Activated naive CD8-positive, alpha-beta T cell treated with anti-CD3 and anti-CD28 coated beads, Interleukin-2, amount 10 ng/mL, durations not matched to agents 7 days and 5 days (primary cell): ENCODE data around the gene FSIP1. TPM values are rescaled to one million over a fixed set of nuclear protein-coding genes. Genes with fewer than 3 reads are reported as not detected.

Experiments
- ATAC-seq: fragments of 150-1000 bp; cut with Tn5 transposase; one replicate; pipeline ENCODE4 v1.10.0; 2021; ENCODE audit warnings: low read depth, moderate library complexity
- POLR2A ChIA-PET: fragments of 350-600 bp; sonication (Branson Sonifier 250); formaldehyde crosslinking; loops from one replicate; lab custom pipeline; 2021; ENCODE audit warnings: antibody characterized with exemption; lab: Charles Lee
- DNase-seq: peaks from one replicate; pipeline ENCODE4 v3.0.0; 2021
- H3K27ac Mint-ChIP-seq: one replicate; pipeline ENCODE4 v1.8.0; 2022; ENCODE audit warnings: mild to moderate bottlenecking, mixed read lengths
- H3K27me3 Mint-ChIP-seq: one replicate; pipeline ENCODE4 v1.8.0; 2022; ENCODE audit warnings: mild to moderate bottlenecking, moderate library complexity, mixed read lengths
- H3K36me3 Mint-ChIP-seq: one replicate; pipeline ENCODE4 v1.8.0; 2021; ENCODE audit warnings: mild to moderate bottlenecking, mixed read lengths
- H3K4me1 Mint-ChIP-seq: one replicate; pipeline ENCODE4 v1.8.0; 2021; ENCODE audit warnings: mixed read lengths
- H3K4me3 Mint-ChIP-seq: one replicate; pipeline ENCODE4 v1.8.0; 2022; ENCODE audit warnings: mild to moderate bottlenecking, moderate library complexity, mixed read lengths
- H3K9me3 Mint-ChIP-seq: one replicate; pipeline ENCODE4 v1.8.0; 2021; ENCODE audit warnings: mixed read lengths
- total RNA-seq, 2 experiments: library from RNA; stranded (reverse); gene quantifications; one replicate each; pipeline ENCODE4 v1.2.3, GENCODE V29; 2021

Gene FSIP1
- total RNA-seq, 2 experiments from 2014 or later = 0.68 to 0.75 TPM

- Mint-ChIP-seq H3K4me3 (no peak overlapping the region), H3K27ac (peak overlapping the region; percentile 99)
- POLR2A ChIA-PET = no interaction called here
Measured at GRCh38 chr15:39628144-39628508, 154.5 kb downstream of the FSIP1 start.

DNA sequence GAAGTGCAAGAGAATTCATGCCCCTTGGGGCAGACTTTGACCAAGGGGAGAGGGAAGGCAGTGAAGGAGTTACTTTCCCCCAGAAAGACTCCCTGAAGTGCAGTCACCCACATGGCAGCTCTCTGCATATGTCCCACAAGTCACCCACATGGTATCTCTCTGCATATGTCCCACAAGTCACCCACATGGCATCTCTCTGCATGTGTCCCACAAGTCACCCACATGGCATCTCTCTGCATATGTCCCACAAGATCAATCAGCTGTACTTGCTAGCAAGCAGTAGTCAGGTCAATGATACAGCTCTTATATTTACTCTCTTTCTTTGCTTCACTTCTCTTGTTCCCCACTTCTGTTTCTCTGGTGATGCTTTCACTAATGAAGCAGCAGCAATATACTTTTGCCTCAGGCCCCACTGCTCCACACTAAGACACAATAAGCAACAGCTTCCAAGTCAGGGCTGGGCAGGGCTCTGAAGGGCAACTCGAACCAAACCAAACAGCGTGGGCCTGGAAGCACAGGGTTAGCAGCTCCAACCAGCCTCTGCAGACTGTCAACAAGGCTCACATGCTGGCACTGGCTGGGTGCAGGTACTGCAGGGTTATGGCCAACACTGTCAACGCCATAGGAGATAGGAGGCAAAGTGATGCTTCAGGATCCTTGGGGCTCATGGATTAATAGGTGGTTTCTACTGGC is 155.0 kb downstream of the FSIP1 start:
- H3K4me3 Mint-ChIP-seq = no peak overlapping the region
- peaks cover 6% of the 10 kb centered on the region for H3K9me3 Mint-ChIP-seq
- H3K4me1 Mint-ChIP-seq = peaks cover 67% of the 10 kb centered on the region
- POLR2A ChIA-PET = no interaction called here
- DNase-seq = no peak
- no peaks in the 10 kb centered on the region for H3K27me3 Mint-ChIP-seq
- peaks cover 29% of the 10 kb centered on the region for H3K36me3 Mint-ChIP-seq
- no peak for ATAC-seq
- H3K27ac Mint-ChIP-seq = peak overlapping the region; percentile 99

More at GRCh38 chr15:39628144-39628508, 154.5 kb downstream of the FSIP1 start:
- Mint-ChIP-seq H3K27me3 (no peaks in the 10 kb centered on the region), H3K4me1 (peaks cover 62% of the 10 kb centered on the region), H3K36me3 (peaks cover 26% of the 10 kb centered on the region), H3K9me3 (peaks cover 6% of the 10 kb centered on the region)
- no peak for DNase-seq
- ATAC-seq = no peak

GRCh38 chr15:39625856-39626255 is 156.8 kb downstream of the FSIP1 start:
- Mint-ChIP-seq H3K36me3 (peaks cover 30% of the 10 kb centered on the region), H3K4me3 (peak overlapping the region; percentile 5), H3K9me3 (peaks cover 6% of the 10 kb centered on the region), H3K27ac (peak overlapping the region; percentile 99), H3K4me1 (peaks cover 71% of the 10 kb centered on the region), H3K27me3 (no peaks in the 10 kb centered on the region)
- POLR2A ChIA-PET = interaction anchor here (1.3 to 3.2 kb wide), 3 partner anchors 10 to 157 kb away, joined by 6 to 12 read pairs (median 6); partner anchors contain the start of gene FSIP1
- DNase-seq (no peak), ATAC-seq (no peak)

- peaks cover 30% of the 10 kb centered on the region for H3K36me3 Mint-ChIP-seq
- DNase-seq (no peak), ATAC-seq (no peak)
- H3K27me3 Mint-ChIP-seq = no peaks in the 10 kb centered on the region
- peaks cover 6% of the 10 kb centered on the region for H3K9me3 Mint-ChIP-seq
- H3K4me3 Mint-ChIP-seq = peak overlapping the region; percentile 71
- peak overlapping the region; percentile 99 for H3K27ac Mint-ChIP-seq
- POLR2A ChIA-PET = interaction anchor here (1.1 to 3.2 kb wide), 4 partner anchors 10 to 937 kb away, joined by 5 to 12 read pairs (median 6); partner anchors contain the start of gene FSIP1
- H3K4me1 Mint-ChIP-seq = peaks cover 71% of the 10 kb centered on the region
Measured at GRCh38 chr15:39625451-39625850, 157.2 kb downstream of the FSIP1 start.

DNA sequence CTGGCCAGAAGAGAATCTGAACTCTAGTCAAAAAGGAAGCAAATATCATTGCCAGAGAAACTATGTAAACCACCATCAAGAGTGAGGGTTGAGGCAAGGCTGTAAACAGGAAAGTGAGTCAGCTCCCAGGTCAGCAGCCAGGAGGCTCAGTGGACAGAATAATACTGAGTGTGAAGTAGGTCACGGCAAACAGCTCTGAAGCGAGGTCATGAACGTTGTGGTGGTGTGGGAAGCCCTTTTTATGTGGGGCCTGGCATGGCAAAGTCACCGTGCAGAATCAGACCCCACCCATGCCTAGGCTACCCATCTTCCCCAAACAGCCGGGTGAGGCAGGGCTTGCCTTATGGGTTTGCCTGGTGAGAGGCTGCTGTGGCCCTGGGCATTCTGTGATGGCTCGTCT is 157.8 kb downstream of the FSIP1 start:
- POLR2A ChIA-PET = interaction anchor here (0.6 to 3.2 kb wide), 6 partner anchors 11 to 936 kb away, joined by 3 to 12 read pairs (median 6); partner anchors contain the start of gene FSIP1
- H3K4me1 Mint-ChIP-seq = peaks cover 66% of the 10 kb centered on the region
- ATAC-seq (peak; percentile 76), DNase-seq (peak; percentile 65)
- peaks cover 29% of the 10 kb centered on the region for H3K36me3 Mint-ChIP-seq
- peak overlapping the region; percentile 99 for H3K27ac Mint-ChIP-seq
- H3K4me3 Mint-ChIP-seq = peak overlapping the region; percentile 71
- H3K27me3 Mint-ChIP-seq = no peaks in the 10 kb centered on the region
- peaks cover 9% of the 10 kb centered on the region for H3K9me3 Mint-ChIP-seq

DNA sequence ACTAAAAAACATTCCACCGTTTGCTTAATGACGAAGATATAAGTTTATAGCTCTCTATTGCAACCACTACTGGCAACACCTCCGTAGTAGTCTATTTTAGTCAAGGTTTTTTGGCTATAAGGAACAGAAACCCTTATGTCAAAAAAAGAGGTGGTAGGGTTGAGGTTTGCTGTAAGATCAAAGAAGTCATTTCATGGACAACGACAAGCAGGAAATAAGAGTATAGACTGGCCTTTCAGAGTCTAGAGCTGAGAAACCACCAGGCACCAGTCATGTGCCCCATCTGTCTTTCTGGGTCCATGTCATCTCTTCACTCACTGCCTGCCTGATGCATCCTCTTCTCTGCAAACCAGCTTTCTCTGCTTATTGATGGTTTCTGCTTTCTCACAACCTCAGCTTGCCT is 159.1 kb downstream of the FSIP1 start:
- no peaks in the 10 kb centered on the region for H3K27me3 Mint-ChIP-seq
- H3K36me3 Mint-ChIP-seq = peaks cover 31% of the 10 kb centered on the region
- peaks cover 12% of the 10 kb centered on the region for H3K9me3 Mint-ChIP-seq
- peak overlapping the region; percentile 99 for H3K27ac Mint-ChIP-seq
- POLR2A ChIA-PET = interaction anchor here (0.7 to 3.2 kb wide), 8 partner anchors 12 to 312 kb away, joined by 3 to 12 read pairs (median 4); partner anchors contain the start of genes FSIP1 and THBS1
- no peak for DNase-seq
- peak overlapping the region; percentile 59 for H3K4me3 Mint-ChIP-seq
- ATAC-seq = peak; percentile 86
- H3K4me1 Mint-ChIP-seq = peaks cover 53% of the 10 kb centered on the region

GRCh38 chr15:39622660-39623516 is 159.8 kb downstream of the FSIP1 start:
- Mint-ChIP-seq H3K36me3 (peaks cover 28% of the 10 kb centered on the region), H3K27me3 (no peaks in the 10 kb centered on the region), H3K27ac (peak overlapping the region; percentile 99), H3K4me1 (peaks cover 48% of the 10 kb centered on the region), H3K4me3 (peak overlapping the region; percentile 48), H3K9me3 (peaks cover 12% of the 10 kb centered on the region)
- POLR2A ChIA-PET = interaction anchor here (0.6 to 3.2 kb wide), 9 partner anchors 13 to 480 kb away, joined by 3 to 12 read pairs (median 4); partner anchors contain the start of genes FSIP1 and THBS1
- ATAC-seq (no peak), DNase-seq (no peak)

- POLR2A ChIA-PET = interaction anchor here (0.8 kb wide), 1 partner anchor 60 kb away, joined by 3 read pairs; no protein-coding TSS in a partner anchor
- DNase-seq = no peak
Measured at GRCh38 chr15:39621976-39622375, 160.7 kb downstream of the FSIP1 start.

GRCh38 chr15:39621210-39621609 is 161.4 kb downstream of the FSIP1 start:
- DNase-seq = no peak
- POLR2A ChIA-PET = no interaction called here
- Mint-ChIP-seq H3K9me3 (peaks cover 10% of the 10 kb centered on the region), H3K4me1 (peaks cover 41% of the 10 kb centered on the region), H3K4me3 (no peak overlapping the region), H3K27me3 (no peaks in the 10 kb centered on the region), H3K36me3 (peaks cover 23% of the 10 kb centered on the region), H3K27ac (no peak overlapping the region)
- no peak for ATAC-seq

More at GRCh38 chr15:39621976-39622375, 160.7 kb downstream of the FSIP1 start:
- peaks cover 28% of the 10 kb centered on the region for H3K36me3 Mint-ChIP-seq
- no peak overlapping the region for H3K27ac Mint-ChIP-seq
- no peak overlapping the region for H3K4me3 Mint-ChIP-seq
- H3K4me1 Mint-ChIP-seq = peaks cover 45% of the 10 kb centered on the region
- H3K27me3 Mint-ChIP-seq = no peaks in the 10 kb centered on the region
- peaks cover 12% of the 10 kb centered on the region for H3K9me3 Mint-ChIP-seq
- no peak for ATAC-seq

DNA sequence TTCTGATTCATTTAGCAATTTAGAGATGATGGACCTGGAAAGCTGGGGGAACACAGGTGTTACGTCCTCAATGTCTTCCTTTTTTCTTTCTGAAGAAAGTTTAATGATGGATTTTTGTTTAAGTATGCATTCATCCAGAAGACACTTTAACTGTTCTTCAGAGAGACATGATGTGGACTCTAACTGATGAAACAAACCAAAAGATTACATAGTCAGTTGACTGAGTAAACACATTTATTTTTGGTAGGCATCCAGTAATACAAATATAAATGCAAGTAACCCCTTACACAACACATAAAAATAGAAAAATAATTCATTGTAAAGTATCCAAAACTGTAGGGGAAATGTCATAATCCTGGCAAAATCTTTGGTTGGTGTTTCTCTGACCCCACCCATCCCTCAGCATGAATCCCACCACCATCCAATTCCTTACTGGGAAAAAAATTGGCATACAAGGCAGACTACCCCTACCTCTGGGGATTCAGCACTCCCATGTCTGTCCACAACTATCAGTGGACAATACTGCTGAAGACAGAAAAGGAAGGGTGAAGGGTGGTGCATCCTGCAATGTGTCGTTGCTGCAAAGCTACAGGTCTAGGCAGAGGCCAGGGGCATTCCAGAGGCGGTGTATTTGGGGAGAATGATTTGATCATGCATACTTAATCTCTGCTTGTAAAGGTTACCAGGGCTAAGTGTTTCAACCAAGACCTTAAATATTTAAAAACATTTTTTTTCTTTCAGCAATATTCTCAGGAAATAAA is 164.4 kb downstream of the FSIP1 start:
- POLR2A ChIA-PET = no interaction called here
- no peaks in the 10 kb centered on the region for H3K27me3 Mint-ChIP-seq
- peaks cover 12% of the 10 kb centered on the region for H3K9me3 Mint-ChIP-seq
- peaks cover 17% of the 10 kb centered on the region for H3K36me3 Mint-ChIP-seq
- H3K27ac Mint-ChIP-seq = no peak overlapping the region
- peaks cover 14% of the 10 kb centered on the region for H3K4me1 Mint-ChIP-seq
- DNase-seq (no peak), ATAC-seq (no peak)
- no peak overlapping the region for H3K4me3 Mint-ChIP-seq

DNA sequence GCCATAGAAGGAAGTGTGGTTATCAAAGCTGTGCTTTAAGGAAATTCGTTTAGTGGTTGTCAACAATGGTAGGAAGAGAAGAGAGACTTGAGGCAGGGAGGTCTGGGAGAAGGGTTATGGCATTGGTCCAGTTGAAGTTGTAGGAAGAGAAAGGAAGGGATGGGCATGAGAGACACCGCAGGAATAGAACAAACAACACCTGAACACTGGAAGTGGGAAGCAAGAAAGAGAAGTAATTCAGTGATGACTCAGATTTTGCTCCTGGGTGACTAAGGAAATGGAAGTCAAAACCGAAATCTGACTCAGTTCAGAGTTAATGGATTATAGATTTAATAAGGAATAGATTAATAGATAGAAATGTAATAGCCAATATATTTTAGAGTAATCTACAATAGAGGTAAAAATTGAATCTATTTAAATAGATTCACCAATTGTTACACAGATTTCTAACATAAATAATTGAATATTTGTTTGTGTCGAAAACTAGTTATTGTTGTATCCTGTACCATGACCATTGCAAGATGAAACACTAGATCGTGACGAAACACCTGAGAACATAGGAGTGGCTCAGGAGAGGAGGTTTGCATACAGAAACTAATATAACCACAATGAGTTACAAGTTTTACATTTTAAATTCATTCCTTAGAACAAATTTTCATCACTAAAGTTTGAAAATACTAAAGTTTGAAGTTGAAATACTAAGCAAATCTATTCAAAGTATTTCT is 165.7 kb downstream of the FSIP1 start:
- Mint-ChIP-seq H3K9me3 (peaks cover 17% of the 10 kb centered on the region), H3K4me3 (no peak overlapping the region), H3K36me3 (peaks cover 13% of the 10 kb centered on the region), H3K27ac (peak overlapping the region; percentile 4), H3K4me1 (peaks cover 3% of the 10 kb centered on the region), H3K27me3 (no peaks in the 10 kb centered on the region)
- no peak for DNase-seq
- no peak for ATAC-seq
- POLR2A ChIA-PET = no interaction called here

DNA sequence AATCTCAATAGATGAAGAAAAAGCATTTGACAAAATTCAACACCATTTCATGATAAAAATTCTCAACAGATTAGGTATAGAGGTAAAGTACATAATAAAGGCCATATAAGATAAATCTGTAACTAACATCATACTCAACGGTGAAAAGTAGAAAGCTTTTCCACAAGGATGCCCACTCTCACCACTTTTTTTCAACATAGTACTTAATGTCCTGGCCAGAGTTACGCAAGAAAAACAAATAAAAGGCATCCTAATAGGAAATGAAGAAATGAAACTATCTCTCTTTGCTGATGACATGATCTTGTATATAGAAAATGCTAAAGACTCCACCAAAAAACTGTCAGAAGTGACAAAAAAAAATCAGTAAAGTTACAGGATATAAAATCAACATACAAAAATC is 168.8 kb downstream of the FSIP1 start:
- POLR2A ChIA-PET = no interaction called here
- DNase-seq = no peak
- peaks cover 1% of the 10 kb centered on the region for H3K4me1 Mint-ChIP-seq
- no peaks in the 10 kb centered on the region for H3K27me3 Mint-ChIP-seq
- peaks cover 10% of the 10 kb centered on the region for H3K36me3 Mint-ChIP-seq
- H3K27ac Mint-ChIP-seq = no peak overlapping the region
- ATAC-seq = no peak
- peaks cover 14% of the 10 kb centered on the region for H3K9me3 Mint-ChIP-seq
- H3K4me3 Mint-ChIP-seq = no peak overlapping the region
